Stimulated activated CD8-positive, alpha-beta memory T cell treated with anti-CD3 and anti-CD28 coated beads, Interleukin-7, amount 100 ng/mL, for 1 hour (primary cell): Measurements from ENCODE around the gene BMP8A.

ENCODE experiments used
- DNase-seq, 2 donors: peaks; one replicate each; pipeline ENCODE4 v3.0.0-alpha.2; 2020; ENCODE audit warnings: low read depth in 2 of 2

The BMP8A gene

DNA sequence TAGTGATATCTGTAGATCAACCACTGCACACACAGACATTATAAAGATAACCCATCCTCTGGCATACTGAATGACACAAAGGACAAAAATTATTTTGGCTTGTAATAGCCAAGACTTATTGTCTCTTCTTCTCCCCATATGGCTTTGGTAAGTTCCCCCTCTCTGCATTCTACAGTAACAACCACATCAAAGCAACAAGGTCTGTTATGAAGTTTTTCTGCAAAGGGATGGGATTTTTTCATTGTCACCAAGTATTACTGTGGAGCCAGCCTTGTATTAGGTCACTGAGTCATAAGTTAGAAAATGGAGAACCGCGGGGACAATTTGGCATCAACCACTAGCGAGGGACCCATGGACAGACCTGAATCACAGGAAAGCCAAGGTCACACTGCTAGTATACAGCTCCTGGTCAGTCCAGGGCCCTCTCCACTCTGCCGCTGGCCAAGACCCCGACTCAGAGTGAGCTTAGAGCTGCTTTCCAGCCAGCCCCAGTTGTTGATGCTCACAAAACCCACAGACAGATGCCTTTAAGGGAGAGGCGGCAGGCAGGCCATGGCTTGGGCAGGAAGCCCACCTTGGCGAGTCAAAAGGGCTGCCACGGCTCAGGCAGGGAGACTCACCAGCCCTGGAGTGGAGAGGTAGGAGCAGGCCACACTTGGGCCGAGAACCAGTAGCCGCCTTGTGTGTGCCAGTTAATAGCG, 79.2 kb downstream of the BMP8A start:
- no peak for DNase-seq

DNA sequence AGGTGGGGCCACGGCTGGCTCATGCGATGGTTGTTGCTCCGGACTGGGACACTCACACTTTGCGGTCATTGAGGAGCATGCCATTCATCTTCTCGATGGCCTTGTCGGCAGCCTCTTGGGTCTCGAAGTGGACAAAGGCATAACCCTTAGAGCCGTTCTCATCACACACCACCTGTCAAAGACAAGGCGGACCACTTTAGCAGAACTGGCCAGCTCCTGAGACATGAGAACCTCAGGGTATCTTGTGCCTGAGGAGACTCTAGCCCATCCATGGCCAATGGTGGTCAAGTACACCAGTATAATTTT, 79.7 kb downstream of the BMP8A start:
- no peak for DNase-seq

DNA sequence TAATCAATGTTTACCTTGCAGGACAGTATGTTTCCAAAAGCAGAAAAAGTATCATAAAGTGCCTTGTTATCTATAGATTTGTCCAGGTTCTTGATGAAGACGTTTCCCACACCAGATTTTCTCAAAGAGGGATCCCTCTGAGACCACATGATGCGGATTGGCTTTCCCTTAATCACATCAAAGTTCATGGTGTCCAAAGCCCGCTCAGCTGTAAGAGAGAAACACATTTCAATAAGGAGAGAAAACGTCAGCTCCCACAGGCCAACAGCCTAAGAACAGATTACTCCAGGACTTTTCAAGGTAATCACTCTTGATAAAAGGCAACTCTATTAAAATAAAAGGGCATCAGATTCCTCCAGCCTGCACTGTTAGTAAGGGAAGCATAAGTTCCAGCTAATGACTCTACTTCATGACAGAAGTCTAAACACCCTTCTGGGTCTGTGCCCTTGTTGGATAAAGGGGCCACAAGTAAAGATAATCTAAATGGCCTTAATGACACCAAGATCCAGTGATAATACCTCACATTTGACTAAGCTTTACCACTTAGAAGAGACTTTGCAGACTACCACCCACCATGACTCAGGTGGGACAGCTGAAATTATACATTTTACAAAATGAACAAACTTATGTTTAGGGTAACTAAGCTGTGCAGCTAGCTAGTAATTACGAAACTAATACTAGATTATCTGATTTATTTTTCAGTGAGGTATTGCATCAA, 81.1 kb downstream of the BMP8A start:
- no peak for DNase-seq

DNA sequence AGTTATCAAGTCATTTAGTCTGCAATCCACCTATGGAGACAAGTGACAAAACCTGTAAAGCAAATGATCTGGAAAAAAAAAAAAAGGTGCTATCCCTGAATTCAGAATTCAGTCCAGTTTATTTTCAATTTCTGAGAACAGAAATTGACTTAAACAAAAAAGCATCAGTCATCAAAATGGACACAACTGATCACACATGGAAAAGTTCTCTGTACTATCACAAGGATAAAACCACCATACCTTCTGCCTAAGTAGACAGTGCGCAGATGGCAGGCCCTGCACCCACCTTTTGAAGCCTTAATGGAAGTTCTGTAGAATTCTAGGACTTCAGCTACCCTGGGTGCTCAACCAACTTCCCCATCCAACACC, 81.6 kb downstream of the BMP8A start:
- no peak for DNase-seq

- DNase-seq, result no peak
These were observed 82.5 kb downstream of the BMP8A start for GRCh38 chr1:39573736-39574624.

DNA sequence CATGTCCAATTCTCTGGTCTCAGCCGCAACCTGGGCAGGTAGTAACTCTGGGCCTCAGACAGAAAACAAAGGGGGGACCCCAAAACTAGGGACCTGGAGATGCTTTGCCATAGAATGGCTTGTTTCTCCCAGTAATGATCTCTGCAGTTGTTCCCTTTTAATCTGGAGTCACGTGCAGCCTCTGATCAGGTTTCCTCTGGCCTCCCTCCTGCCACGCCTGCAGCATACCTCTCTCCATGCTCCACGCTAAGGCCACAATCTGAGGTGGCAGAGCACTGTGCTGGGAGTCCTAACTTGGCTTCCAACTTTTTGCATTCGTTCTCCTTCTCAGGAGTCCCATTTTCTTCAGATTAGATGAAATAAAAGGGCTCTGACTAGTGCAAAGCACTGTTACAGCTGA, 83.2 kb downstream of the BMP8A start:
- no peak for DNase-seq
